HG03159 (cell line): ENCODE results near the gene ERFE.

Source experiments
- ATAC-seq: cut with Tn5 transposase; IDR thresholded peaks from one replicate; pipeline ENCODE4 v1.9.1; 2021; ENCODE audit warnings: mild to moderate bottlenecking, moderate library complexity; ENCODE audit not compliant: unreplicated experiment

Gene ERFE

DNA sequence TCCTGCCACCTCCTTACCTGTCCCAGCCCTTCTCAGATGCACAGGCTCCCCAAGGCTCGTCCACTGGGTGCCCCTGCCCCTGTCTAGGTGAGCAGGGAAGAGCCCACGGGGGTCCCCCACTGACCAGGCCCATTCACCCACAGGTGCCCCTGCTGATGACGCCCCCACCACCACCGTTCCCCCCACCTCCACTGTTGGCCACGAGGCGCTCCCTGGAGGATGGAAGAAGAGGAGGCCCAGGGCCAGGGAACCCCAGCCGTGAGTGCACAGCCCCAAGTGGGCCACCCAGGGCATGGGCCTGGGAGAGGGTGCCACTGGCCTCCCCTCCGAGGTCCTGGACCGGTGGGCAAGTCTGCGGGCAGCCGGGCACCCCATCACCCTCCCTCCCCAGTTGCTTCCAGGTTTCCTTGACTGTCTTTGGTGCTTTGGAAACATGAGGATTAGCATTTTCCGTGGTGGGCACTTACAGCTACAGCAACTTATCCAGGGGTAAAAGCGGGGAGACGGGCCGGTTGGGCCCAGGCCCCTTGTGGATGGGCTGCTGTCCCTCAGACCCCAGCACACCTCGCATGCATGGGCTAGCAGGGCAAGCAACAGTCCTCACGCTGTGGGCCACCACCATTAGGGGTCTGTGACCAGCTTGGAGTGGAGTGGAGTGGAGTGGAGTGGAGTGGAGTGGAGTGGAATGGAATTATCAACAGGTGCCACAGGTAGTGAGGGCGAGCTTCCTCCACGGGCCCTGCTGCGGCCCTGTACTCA lies 33.5 kb upstream of the ERFE start:
- no peak for ATAC-seq

DNA sequence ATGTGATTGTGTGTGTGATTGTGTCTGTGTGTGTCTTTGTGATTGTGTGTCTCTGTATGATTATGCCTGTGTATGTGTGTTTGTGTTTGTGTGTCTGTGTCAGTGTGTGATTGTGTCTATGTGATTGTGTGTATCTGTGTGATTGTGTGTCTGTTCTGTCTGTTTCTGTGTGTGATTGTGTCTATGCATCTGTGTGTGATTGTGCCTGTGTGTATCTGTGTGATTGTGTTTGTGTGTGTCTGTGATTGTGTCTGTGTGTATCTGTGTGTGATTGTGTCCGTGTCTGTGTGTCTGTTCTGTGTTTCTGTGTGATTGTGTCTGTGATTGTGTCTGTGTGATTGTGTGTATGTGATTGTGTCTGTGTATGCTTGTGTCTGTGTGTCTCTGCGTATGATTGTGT lies 32.4 kb upstream of the ERFE start:
- ATAC-seq: no peak

DNA sequence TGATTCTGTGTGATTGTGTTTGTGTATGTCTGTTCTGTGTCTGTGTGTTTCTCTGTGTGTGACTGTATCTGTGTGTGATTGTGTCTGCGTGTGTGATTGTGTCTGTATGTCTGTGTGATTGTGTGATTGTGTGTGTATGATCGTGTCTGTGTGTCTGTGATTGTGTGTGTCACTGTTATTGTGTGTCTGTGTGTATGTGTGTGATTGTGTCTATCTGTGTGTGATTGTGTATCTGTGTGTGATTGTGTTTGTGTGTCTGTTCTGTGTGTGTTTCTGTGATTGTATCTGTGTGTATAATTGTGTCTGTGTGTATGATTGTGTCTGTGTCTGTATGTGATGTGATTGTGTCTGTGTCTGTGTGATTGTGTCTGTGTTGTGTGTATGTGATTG lies 32.0 kb upstream of the ERFE start:
- ATAC-seq: no peak

DNA sequence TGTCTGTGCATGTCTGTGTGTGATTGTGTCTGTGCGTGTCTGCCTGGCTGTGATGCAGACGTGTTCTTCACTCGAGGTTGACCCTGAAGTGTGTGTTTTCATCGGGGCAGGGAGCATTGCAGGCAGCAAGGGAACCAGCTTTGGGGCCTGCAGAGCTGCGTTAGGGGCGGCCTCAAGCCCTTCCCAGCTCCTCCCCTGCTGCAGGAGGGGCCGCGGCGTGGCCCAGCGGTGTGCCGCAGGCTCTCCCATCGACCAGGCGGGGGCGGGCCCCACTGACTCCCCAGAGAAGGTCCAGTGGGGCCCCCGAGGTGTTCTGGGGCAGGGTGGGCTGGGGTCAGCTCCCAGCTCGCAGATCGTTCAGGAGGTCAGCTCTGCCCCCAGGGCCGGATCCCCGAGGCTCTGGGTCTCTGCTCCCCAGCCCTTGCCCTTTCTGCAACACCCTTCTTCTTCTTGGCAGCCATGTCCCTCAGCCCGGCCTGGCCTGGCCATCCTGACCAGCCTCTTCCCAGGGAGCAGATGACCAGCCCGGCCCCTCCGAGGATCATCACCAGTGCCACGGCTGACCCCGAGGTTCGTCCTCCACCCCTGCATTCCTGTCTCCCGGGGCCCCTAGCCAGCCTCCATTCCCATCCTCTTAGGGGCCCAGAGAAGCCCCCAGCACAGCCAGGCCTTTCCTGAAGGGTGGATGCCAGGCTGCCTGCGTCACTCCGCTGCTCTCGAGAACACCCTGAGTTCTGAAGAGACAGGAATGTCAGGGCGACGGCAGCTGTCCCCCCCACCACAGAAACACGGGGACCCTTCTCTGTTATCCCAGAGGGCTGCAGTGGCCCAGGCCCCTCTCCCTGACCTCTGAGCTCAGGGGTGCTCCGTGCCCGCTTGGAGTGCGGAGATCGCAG lies 31.4 kb upstream of the ERFE start:
- peak; percentile 64 for ATAC-seq

DNA sequence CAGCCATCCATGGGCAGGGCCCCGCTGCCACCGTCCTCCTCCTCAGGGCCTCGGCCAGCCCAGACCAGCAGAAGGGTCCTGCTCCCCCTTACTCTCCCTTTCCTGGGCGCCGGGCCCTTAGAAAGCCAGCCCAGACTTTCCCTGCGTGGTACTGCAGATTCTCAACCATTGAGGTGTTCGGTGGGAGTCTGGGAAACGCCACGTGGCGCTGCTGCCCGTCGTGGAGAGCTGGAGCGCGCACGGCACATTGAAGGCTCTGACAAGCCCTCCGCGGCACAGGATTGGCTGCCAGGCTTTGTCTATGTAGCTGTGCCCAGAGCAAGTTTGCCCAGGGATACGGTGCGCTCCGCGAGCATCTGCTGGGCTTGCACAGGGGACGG lies 30.7 kb upstream of the ERFE start:
- ATAC-seq: no peak

DNA sequence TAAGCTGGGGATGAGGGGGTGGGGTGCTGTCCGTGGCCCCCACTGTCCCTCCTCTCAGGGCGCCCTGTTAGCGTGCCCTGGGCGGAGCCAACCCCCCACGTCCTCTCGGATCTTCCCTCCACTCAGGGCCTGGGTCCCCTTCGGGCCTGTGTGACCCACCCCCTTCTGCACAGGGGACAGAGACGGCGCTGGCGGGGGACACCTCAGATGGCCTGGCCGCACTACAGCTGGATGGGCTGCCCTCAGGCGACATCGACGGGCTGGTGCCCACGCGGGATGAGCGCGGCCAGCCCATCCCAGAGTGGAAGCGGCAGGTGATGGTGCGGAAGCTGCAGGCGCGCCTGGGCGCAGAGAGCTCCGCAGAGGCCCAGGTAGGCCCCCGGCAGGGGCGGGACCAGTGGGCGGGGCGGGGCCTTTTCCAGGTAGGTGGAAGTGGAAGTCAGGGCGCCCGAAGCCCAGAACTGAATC lies 30.2 kb upstream of the ERFE start:
- ATAC-seq: no peak

DNA sequence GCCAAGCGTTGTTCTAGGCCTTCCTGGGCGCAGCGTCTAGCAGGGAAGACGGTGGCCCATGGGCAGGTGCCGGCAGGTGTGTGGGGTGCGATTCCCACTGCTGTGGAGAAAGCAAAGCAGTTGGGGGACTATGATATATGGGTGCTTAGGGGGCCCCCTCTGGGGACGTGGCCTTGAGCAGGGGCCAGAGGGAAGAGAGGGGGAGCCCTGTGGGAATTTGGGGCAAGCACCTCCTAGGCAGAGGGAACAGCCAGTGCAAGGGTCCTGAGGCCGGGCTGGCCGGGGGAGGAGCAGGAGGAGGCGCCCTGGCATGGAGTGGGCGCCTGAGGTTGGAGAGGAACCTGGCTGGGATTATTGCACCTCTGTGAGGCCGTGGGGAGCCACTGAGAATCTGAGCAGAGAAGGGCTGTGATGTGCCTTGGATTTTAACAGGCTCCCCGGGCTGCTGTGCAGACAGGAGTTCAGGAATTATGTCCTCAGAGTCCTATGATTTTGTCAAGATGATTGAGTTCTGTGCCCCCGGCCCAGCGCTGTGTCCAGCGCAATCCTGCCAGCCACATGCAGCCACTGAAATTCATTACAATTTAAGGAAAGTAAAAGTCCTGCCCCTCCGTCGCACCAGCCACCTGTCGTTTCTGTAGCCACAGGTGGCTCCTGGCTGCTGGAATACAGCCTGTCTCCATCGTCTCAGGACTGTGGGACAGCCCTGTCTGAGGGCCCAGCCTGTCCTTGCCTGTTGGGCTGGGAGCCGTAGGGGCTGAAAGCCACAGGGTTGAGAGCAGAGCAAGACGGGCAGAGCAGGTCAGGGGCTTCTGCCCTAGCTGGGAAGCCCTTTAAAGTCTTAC lies 29.4 kb upstream of the ERFE start:
- ATAC-seq: no peak

DNA sequence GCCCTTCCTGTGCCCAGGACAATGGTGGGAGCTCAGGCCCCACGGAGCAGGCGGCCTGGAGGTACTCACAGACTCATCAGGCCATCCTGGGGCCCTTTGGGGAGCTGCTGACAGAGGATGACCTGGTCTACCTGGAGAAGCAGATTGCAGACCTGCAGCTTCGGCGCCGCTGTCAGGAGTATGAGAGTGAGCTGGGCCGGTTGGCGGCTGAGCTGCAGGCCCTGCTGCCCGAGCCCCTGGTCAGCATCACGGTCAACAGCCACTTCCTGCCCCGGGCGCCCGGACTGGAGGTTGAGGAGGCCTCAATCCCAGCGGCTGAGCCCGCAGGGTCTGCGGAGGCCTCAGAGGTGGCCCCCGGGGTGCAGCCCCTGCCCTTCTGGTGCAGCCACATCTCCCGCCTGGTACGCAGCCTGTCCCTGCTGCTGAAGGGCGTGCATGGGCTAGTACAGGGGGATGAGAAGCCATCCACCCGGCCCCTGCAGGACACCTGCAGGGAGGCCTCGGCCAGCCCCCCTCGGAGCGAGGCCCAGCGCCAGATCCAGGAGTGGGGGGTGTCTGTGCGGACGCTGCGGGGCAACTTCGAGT lies 28.6 kb upstream of the ERFE start:
- ATAC-seq: no peak

DNA sequence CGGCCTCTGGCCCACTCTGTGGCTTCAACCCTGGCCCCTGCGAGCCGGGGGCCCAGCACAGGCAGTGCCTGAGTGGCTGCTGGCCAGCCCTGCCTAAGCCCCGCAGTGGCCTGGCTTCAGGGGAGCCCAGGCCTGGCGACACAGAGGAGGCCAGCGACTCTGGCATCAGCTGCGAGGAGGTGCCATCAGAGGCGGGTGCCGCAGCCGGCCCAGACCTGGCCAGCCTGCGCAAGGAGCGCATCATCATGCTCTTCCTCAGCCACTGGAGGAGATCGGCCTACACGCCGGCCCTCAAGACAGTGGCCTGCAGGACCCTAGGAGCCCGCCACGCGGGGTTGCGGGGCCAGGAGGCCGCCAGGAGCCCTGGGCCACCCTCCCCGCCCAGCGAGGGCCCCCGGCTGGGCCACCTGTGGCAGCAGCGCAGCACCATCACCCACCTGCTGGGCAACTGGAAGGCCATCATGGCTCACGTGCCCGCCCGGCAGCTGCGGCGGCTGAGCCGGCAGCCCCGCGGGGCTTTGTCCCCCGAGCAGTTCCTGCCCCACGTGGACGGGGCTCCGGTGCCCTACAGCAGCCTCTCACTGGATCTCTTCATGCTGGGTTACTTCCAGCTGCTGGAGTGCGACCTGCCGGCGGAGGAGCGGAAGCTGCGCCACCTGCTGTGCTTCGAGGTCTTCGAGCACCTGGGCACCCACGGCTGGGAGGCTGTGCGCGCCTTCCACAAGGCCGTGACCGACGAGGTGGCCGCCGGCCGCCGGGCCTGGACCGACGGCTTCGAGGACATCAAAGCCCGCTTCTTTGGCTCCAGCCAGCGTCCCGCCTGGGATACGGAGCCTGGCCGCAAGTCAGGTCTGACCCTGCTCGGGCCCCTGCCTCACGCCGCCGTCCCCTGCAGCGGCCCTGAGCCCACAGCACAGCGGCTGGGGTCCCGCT lies 27.8 kb upstream of the ERFE start:
- ATAC-seq: no peak

DNA sequence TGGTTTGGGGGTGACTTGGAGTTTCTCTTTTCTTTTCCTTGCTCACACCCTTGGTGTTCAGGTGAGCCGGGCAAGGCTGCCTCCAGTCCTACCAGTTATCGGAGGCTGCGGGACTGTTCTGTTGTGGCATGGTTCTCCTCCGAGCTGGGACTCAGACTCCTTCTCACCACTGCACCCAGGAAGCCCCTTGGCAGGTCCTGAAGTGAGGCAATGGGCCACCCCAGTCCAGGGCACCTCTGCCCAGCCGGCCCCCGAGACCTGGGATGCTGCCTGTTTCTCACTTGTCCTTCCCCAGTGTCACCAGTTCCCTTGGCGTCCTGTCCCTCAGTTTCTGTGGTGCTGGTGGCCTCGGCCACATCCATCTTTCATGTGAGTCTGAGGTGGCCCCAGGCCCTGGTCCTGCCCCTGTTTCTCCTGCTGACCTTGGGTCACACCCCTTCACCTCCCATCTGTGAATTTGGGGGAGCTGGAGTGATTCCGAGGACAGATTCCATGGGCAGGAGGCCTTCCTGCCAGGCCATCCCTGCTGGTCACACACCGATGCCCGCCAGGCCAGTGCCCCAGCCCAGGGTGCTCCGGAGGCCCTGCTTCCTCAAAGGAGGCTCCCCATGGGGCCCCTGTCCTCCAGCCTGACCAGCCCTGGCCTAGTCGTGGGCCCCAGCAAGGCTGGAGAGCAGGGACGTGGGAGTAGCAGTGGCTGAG lies 26.9 kb upstream of the ERFE start:
- ATAC-seq: no peak

DNA sequence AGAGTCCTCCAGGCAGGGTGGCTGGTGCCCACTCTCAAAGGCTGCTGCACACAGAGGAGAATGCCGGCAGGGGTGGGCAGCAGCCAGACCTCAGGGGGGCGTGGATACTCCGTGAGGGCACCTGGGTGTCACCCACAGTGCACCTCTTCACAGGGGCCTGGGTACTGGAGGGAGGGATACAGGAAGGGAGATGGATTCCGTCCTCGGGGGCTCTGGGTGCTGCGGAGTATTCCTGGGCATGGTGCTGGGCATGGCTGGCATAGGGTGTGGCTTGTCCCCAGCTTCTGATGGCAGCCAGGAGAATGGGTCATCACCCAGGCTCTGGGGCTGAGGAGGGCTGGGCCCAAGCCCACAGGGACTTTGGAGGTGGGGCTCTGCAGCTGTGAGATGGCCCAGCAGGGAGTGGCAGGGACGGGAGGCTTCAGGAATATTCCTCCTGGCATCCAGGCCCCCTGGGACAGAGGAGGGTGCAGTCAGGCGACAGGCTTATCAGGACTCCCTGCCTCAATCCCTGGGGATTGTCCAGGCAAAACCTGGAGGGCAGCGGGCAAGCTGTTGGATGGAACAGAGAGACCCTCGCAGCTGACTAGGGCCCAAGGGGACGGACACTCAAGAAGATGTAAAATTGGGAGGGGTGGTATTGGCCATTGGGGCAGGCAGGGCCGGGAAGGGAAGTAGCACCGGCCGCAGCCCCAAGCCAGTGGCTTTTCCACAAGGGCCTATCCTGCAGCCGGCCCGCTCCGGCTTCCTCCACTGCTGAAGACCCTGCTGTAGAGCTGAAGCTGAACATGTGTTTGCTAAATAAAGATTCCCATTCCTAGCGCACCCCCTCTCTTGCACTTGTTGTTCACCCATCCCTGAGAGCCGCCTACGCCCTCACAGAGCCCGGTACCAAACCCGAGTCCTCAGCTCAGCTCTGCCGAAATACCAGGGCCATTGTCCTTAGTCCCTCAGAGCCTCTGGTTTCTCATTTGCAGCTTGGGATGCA lies 26.0 kb upstream of the ERFE start:
- no peak for ATAC-seq

DNA sequence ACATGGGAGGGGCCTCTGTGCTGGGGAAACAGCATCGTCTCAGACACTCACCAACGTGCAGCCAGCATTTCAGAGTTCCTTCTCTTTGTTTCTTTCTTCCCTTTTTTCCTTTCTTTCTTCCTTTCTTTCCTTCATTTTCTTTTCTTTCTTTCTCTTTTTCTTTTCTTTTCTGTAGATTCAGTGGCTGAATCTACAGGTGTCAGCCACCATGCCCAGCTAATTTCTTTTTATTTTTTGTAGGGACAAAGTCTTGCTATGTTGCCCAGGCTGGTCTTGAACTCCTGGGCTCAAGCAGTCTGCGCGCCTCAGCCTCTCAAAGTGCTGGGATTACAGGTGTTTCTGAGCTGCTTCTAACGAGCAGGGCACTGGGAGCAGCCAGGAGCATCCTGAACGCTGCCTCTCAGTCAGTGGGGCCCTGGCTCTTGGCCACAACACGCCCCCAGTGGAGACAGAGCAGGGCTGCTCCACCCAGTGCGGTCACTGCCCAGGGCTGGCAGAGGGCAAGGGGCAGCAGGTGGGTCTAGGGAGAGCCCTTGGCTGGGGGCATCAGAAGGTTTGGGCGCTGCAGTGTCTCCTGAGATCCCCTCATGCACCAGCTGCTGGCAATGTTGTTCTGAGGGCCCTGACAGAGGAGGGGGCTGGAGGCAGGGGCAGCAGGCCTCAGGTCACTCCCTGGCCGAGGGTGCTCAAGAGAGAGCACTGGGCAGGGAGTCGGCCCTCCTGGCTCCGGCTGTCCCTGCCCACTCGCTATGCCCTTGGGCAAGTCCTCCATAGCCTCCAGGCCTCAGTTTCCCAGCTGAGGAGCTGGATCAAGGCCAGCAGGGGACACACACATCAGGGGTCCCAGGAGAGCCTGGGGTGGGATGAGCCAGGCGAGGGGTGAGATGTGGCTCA lies 25.0 kb upstream of the ERFE start:
- no peak for ATAC-seq

DNA sequence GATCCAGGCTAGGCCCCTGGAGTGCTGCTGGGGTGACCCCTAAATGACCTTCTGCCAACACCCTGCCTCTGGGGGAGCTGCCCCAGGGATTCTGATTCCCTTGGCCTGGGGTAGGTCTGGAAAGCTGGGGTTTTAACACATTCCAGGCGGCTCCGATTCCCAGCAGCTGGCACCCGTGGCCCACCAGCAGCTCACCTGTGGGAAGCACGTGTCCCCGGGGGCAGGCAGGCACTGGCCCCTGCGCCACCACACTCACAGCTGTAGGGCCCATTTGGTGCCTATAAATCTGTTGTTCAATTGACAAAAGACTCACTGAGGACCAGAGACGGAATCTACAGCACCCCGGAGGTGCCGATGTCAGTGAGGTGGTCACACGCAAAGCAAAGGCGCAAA lies 24.4 kb upstream of the ERFE start:
- no peak for ATAC-seq

DNA sequence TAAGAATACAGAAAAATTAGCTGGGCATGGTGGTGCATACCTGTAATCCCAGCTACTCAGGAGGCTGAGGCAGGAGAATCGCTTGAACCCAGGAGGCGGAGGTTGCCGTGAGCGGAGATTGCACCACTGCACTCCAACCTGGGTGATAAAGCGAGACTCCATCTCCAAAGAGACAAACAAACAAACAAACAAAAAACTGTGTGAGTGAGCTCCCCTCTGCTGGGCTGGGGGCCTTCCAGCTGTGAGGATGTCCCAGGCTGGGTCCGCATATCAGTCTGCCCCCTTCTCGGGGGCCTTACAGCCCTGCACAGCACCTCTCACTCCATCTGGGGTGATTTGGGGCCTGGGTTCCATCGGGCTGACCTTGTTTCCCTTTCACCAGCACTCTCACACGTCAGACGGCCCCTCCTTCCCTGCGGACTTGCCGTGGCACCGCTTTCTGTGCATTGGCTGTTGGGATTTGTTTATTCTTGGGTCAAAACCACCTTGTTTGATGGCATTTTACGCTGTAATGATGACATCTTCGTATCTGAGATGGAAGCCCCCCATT lies 23.1 kb upstream of the ERFE start:
- ATAC-seq: no peak

DNA sequence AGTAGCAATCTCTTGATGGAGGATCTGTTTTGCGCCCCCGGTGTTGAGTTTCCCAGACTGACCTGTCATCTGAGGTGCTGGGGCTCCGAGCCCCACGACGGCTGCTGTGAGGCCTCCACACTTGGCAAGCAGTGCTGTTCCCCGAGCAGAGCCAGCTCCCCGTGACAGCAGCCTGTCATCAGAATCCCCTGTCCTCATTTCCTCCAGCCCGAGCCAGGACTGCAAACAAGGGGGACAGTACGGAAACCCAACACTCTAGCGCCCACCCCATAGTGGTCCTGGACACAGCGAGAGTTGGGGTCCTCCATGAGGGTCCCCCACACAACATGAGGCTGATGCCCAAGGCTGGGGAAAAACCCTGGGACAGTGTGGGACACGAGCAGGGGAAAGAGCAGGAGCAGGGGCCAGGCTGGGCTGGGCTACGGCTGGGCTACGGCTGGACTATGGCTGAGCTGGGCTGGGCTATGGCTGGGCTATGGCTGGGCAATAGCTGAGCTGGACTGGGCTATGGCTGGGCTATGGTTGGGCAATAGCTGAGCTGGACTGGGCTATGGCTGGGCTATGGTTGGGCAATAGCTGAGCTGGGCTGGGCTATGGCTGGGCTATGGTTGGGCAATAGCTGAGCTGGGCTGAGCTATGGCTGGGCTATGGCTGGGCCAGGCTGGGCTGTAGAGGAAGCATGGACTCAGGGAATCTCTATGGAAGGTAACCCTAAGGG lies 21.8 kb upstream of the ERFE start:
- ATAC-seq: no peak

DNA sequence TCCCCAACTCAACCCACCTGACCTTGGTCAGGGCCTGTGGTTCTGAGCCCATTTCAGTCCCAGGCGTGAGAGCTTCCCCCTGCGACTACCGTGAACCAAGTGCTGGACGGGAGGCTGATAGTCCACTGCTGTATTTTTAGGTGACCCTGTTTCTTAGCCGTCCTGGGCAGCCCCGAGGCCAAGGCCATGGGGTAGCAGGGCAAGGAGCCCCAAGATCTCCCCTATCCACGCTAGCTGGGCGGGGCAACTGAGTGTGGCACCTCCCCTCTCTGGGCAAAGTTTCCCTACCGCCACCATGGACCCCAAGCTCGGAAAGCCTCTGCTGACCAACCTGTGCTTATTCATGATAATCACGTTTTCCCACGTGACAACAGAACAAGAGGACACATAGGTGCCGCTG lies 20.9 kb upstream of the ERFE start:
- ATAC-seq: no peak
